Right ventricle myocardium superior (tissue), 1 donor: Measurements from ENCODE around the gene TP53BP2. TPM values are rescaled to one million over a fixed set of nuclear protein-coding genes. Genes with fewer than 3 reads are reported as not detected.
"Not testable (repeated sequence)": the region's sequence is repeated elsewhere in the genome, so short reads cannot be mapped to it uniquely, and the experiment has no call there.

Source experiments
- ATAC-seq: fragments of 200-7000 bp; cut with Tn5 transposase; one replicate; pipeline ENCODE4 v1.9.1; 2020; ENCODE audit warnings: mild to moderate bottlenecking; ENCODE audit not compliant: poor library complexity
- DNase-seq: peaks from one replicate; pipeline ENCODE4 v3.0.0-alpha.2; 2020
- intact Hi-C: fragments of 100-400 bp; cut with DNase I; formaldehyde crosslinking; loops from one replicate; pipeline ENCODE4 v1.11.2; 2022
- total RNA-seq: library from RNA; stranded (reverse); fragmentation: NEBNext Ultra II Directional; extraction: Animal tissue kit (Norgen Biotek cat#: 25700); gene quantifications from one replicate; pipeline ENCODE4 v1.2.1, GENCODE V29; 2021
- donor health status: DM: no; HTN: yes; CAD: no; lungs with severe emphysema.

Gene TP53BP2
- total RNA-seq, 1 donor from 2014 or later = 16.1 TPM

- intact Hi-C loops = no loop called here
- DNase-seq (no peak), ATAC-seq (no peak)
Measured at GRCh38 chr1:223754681-223755431, 90.9 kb downstream of the TP53BP2 start.

GRCh38 chr1:223752721-223753515 is 92.8 kb downstream of the TP53BP2 start:
- intact Hi-C loops = no loop called here
- ATAC-seq (no peak), DNase-seq (no peak)

GRCh38 chr1:223751696-223752095 is 94.1 kb downstream of the TP53BP2 start:
- intact Hi-C loops = no loop called here
- ATAC-seq (no peak), DNase-seq (no peak)

- ATAC-seq (no peak), DNase-seq (no peak)
- intact Hi-C loops = no loop called here
Measured at GRCh38 chr1:223750730-223751570, 94.8 kb downstream of the TP53BP2 start.

- intact Hi-C loops = loop anchor here (5.0 kb wide), 1 partner anchor 37 kb away; the partner anchor contains the start of gene CAPN2
- ATAC-seq = peak; percentile 94
- peak; percentile 86 for DNase-seq
Measured at GRCh38 chr1:223748773-223749733, 96.7 kb downstream of the TP53BP2 start.

- intact Hi-C loops = loop anchor here (5.0 kb wide), 1 partner anchor 36 kb away; the partner anchor contains the start of gene CAPN2
Measured at GRCh38 chr1:223748405-223748772, 97.4 kb downstream of the TP53BP2 start.

GRCh38 chr1:223747838-223748335 is 97.9 kb downstream of the TP53BP2 start:
- DNase-seq (peak; percentile 69), ATAC-seq (peak; percentile 22)
- intact Hi-C loops = loop anchor here (5.0 kb wide), 1 partner anchor 36 kb away; the partner anchor contains the start of gene CAPN2

More at GRCh38 chr1:223748405-223748772, 97.4 kb downstream of the TP53BP2 start:
- no peak for DNase-seq
- peak; percentile 65 for ATAC-seq

- DNase-seq = no peak
- no peak for ATAC-seq
- intact Hi-C loops = loop anchor here (5.0 kb wide), 1 partner anchor 33 kb away; the partner anchor contains the start of gene CAPN2
Measured at GRCh38 chr1:223745731-223746130, 100.0 kb downstream of the TP53BP2 start.

- DNase-seq = no peak
- intact Hi-C loops = no loop called here
- no peak for ATAC-seq
Measured at GRCh38 chr1:223742856-223743517, 102.8 kb downstream of the TP53BP2 start.

GRCh38 chr1:223741861-223742260 is 103.9 kb downstream of the TP53BP2 start:
- DNase-seq (no peak), ATAC-seq (no peak)
- intact Hi-C loops = no loop called here

GRCh38 chr1:223740038-223740736 is 105.6 kb downstream of the TP53BP2 start:
- intact Hi-C loops, ATAC-seq, DNase-seq: not testable (repeated sequence)

- intact Hi-C loops = no loop called here
- no peak for DNase-seq
- peak; percentile 28 for ATAC-seq
Measured at GRCh38 chr1:223739366-223740037, 106.2 kb downstream of the TP53BP2 start.

GRCh38 chr1:223738465-223739365 is 107.0 kb downstream of the TP53BP2 start:
- DNase-seq (no peak), ATAC-seq (no peak)
- intact Hi-C loops = no loop called here

- no peak for DNase-seq
- intact Hi-C loops = no loop called here
- ATAC-seq = no peak
Measured at GRCh38 chr1:223737342-223737741, 108.4 kb downstream of the TP53BP2 start.

GRCh38 chr1:223736638-223737037 is 109.1 kb downstream of the TP53BP2 start:
- ATAC-seq, intact Hi-C loops: not testable (repeated sequence)

More at GRCh38 chr1:223736638-223737037, 109.1 kb downstream of the TP53BP2 start:
- DNase-seq = not testable (repeated sequence)
